Measurements from ENCODE around the gene GPR158. TPM values are rescaled to one million over a fixed set of nuclear protein-coding genes. Genes with fewer than 3 reads are reported as not detected.
"Not testable (repeated sequence)": the region's sequence is repeated elsewhere in the genome, so short reads cannot be mapped to it uniquely, and the experiment has no call there.

GPR158 gene
- total RNA-seq, 1 donor from 2014 or later = not detected

DNA sequence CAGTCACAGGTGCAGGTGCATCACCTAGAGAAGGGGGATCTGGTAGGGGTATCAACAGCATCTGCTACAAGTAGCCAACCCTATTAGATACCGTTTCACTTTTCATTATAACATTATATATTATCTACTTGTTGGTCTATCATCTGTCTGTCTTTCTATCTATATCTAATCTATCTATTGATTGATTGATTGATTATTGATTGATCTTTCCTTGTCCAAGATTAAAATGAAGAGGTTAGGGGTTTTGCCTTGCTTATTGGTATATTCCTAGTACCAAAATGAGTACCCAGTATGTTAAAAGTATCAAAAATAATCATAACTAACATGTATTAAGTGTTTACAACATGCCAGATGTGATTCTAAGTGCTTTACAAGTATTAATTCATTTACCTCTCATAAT, 121.5 kb downstream of the GPR158 start:
- Mint-ChIP-seq H3K9me3 (peaks cover 3% of the 10 kb centered on the region), H3K4me1 (no peaks in the 10 kb centered on the region), H3K27ac (no peak overlapping the region), H3K4me3 (no peak overlapping the region), H3K27me3 (no peaks in the 10 kb centered on the region), H3K36me3 (ENCODE audit: low read depth) (no peaks in the 10 kb centered on the region)
- no peak for DNase-seq
- intact Hi-C loops (cut with micrococcal nuclease) = no loop called here

DNA sequence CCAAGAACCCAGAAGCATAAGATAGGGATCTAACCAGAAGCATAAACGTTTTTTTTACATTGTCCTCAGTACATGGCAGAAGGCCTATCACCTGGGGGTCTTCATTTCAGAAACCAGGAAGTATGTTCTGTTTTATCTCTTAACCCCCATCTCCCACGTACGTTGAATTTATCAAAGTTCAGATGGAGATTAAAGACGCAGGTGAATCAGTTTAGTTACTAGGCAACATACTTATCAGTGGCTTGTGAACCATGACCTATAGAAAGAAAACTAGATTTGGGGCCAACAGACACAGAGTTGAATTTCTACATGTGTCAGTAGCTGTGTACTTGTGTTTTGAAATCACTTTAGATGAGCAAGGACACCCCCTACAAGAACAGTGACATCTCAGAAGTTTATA, 122.7 kb downstream of the GPR158 start:
- H3K4me3 Mint-ChIP-seq = no peak overlapping the region
- no peaks in the 10 kb centered on the region for H3K4me1 Mint-ChIP-seq
- no peaks in the 10 kb centered on the region for H3K27me3 Mint-ChIP-seq
- DNase-seq = no peak
- H3K36me3 Mint-ChIP-seq (ENCODE audit: low read depth) = no peaks in the 10 kb centered on the region
- no peak overlapping the region for H3K27ac Mint-ChIP-seq
- intact Hi-C loops (cut with micrococcal nuclease) = no loop called here
- H3K9me3 Mint-ChIP-seq = peaks cover 3% of the 10 kb centered on the region

DNA sequence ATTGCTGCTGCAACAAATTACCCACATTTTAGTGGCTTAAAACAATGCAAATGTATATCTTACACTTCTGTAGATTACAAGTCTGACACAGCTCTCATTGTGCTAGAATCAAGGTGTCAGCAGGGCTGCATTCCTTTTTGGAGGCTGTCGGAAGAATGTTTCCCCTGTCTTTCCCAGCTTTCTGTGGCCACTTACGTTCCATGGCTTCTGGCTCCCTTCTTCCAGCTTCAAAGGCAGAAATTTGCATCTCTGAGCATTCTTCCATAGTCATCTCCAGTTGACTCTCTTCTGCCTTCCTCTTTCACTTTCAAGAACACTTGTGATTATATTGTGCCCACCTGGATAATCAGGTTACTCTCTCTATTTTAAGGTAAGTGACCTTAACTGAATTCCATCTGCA, 125.3 kb downstream of the GPR158 start:
- DNase-seq = no peak
- Mint-ChIP-seq H3K4me1 (no peaks in the 10 kb centered on the region), H3K9me3 (peaks cover under 1% of the 10 kb centered on the region), H3K27ac (no peak overlapping the region), H3K36me3 (ENCODE audit: low read depth) (no peaks in the 10 kb centered on the region), H3K27me3 (no peaks in the 10 kb centered on the region), H3K4me3 (no peak overlapping the region)
- intact Hi-C loops (cut with micrococcal nuclease) = no loop called here

DNA sequence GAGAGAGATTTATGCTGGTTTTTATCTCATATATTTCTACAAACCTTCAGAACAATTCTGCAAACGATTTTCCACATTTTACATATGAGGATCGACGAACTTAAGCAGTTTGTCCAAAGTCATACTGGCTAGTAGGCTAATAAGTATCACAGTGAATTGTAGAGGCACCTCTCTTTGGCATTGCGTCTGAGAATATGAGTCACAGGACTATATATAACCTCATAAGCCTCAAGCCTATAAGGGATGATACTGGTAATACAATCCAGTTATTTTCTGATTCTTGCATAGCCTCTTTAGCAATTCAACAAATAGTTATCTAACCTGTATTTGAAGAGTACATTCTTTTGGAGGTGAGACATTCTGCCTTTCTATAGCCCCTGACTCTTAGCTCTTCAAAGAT, 129.8 kb downstream of the GPR158 start:
- DNase-seq = no peak
- Mint-ChIP-seq H3K36me3 (ENCODE audit: low read depth) (no peaks in the 10 kb centered on the region), H3K4me3 (no peak overlapping the region), H3K9me3 (peaks cover under 1% of the 10 kb centered on the region), H3K27me3 (no peaks in the 10 kb centered on the region), H3K4me1 (no peaks in the 10 kb centered on the region), H3K27ac (no peak overlapping the region)
- intact Hi-C loops (cut with micrococcal nuclease) = no loop called here

GRCh38 chr10:25306386-25306785, 131.6 kb downstream of the GPR158 start:
- no peaks in the 10 kb centered on the region for H3K4me1 Mint-ChIP-seq
- intact Hi-C loops (cut with micrococcal nuclease) = no loop called here
- no peak for DNase-seq
- H3K27ac Mint-ChIP-seq = no peak overlapping the region
- no peak overlapping the region for H3K4me3 Mint-ChIP-seq
- H3K27me3 Mint-ChIP-seq = no peaks in the 10 kb centered on the region
- no peaks in the 10 kb centered on the region for H3K36me3 Mint-ChIP-seq (ENCODE audit: low read depth)
- peaks cover 7% of the 10 kb centered on the region for H3K9me3 Mint-ChIP-seq

DNA sequence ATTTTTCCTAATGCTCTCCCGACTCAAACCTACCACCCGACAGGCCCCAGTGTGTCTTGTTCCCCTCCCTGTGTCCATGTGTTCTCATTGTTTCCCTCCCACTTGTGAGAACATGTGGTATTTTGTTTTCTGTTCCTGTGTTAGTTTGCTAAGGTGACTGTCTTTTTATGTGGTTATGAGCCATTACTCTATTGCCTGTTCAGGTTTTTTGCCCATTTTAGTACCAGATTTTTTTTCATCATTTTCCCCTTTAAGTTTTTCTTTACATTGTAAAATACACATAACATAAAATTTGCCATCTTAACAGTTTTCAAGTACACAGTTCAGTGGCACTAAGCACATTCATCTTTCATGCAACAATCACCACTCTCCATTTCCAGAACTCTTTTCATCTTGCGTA, 133.5 kb downstream of the GPR158 start:
- no peak overlapping the region for H3K27ac Mint-ChIP-seq
- DNase-seq = no peak
- no peaks in the 10 kb centered on the region for H3K4me1 Mint-ChIP-seq
- intact Hi-C loops (cut with micrococcal nuclease) = no loop called here
- no peak overlapping the region for H3K4me3 Mint-ChIP-seq
- no peaks in the 10 kb centered on the region for H3K27me3 Mint-ChIP-seq
- H3K9me3 Mint-ChIP-seq = peaks cover 7% of the 10 kb centered on the region
- no peaks in the 10 kb centered on the region for H3K36me3 Mint-ChIP-seq (ENCODE audit: low read depth)

- H3K9me3 Mint-ChIP-seq; H3K27ac Mint-ChIP-seq; intact Hi-C loops (cut with micrococcal nuclease); DNase-seq; H3K4me1 Mint-ChIP-seq; H3K36me3 Mint-ChIP-seq (ENCODE audit: low read depth); H3K4me3 Mint-ChIP-seq; H3K27me3 Mint-ChIP-seq: not testable (repeated sequence)
These were observed 142.9 kb downstream of the GPR158 start for GRCh38 chr10:25317596-25318211.

DNA sequence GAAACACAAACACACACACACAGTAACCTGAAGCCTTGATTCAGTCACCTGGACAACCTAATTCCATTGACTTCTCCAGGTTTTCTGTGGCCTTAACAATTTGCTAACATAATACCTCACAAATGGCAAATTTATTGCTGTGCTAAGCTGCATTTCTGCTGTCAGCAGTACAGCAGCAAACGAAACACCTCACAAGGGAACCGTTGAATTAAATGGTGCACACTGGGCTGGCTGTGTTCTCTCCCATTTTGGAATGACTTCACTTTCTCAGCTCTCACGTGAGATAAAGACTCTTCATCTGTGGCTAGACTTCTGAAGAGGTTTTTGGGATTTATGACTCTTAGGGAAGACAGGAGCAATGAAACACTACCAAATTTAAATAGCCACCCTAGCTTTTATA, 152.5 kb downstream of the GPR158 start:
- no peaks in the 10 kb centered on the region for H3K4me1 Mint-ChIP-seq
- no peak overlapping the region for H3K4me3 Mint-ChIP-seq
- H3K27me3 Mint-ChIP-seq = no peaks in the 10 kb centered on the region
- no peak overlapping the region for H3K27ac Mint-ChIP-seq
- intact Hi-C loops (cut with micrococcal nuclease) = no loop called here
- no peaks in the 10 kb centered on the region for H3K9me3 Mint-ChIP-seq
- no peaks in the 10 kb centered on the region for H3K36me3 Mint-ChIP-seq (ENCODE audit: low read depth)
- DNase-seq = no peak

GRCh38 chr10:25328361-25328760, 153.6 kb downstream of the GPR158 start:
- DNase-seq = no peak
- Mint-ChIP-seq H3K4me3 (no peak overlapping the region), H3K4me1 (no peaks in the 10 kb centered on the region), H3K27me3 (no peaks in the 10 kb centered on the region), H3K27ac (no peak overlapping the region), H3K36me3 (ENCODE audit: low read depth) (no peaks in the 10 kb centered on the region), H3K9me3 (no peaks in the 10 kb centered on the region)
- intact Hi-C loops (cut with micrococcal nuclease) = no loop called here

DNA sequence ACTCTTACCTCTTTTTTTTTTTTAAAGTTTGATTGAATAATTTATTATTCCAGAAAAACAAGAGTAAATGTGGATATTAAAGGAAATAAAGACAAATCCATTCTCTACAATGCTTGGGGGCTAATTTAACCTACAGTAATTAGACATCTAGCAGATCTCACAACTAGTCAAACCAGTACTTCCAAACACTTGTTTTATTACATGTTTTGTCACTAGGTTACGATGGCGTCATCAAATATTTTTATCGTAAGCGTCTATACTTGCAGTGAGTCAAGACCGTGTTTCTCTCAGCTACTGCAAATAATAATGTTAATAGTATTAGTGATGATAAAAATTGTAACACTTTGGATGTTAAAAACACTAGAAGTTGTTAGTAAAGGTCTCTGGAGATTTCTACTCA, 154.8 kb downstream of the GPR158 start:
- H3K9me3 Mint-ChIP-seq; intact Hi-C loops (cut with micrococcal nuclease); H3K27ac Mint-ChIP-seq; H3K4me3 Mint-ChIP-seq; H3K27me3 Mint-ChIP-seq; DNase-seq; H3K36me3 Mint-ChIP-seq (ENCODE audit: low read depth); H3K4me1 Mint-ChIP-seq: not testable (repeated sequence)

DNA sequence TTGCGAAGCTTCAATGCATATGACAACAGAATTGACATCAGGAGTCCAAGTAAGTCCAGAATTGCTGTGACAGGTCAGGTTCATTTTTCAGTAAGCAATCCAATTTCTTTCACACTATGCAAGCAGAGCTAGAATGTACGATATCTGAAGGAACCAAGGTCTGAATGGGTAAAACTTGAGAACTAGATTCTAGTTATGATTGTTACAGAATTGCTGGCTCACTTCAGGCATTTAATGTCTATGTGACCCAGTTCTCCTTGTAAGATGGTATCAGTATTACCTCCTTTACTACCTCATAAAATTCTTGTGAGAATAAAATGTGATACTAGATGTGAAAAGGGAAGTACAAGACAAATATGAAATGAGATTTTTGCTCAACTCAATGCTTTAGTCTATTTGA, 159.6 kb downstream of the GPR158 start:
- intact Hi-C loops (cut with micrococcal nuclease) = no loop called here
- Mint-ChIP-seq H3K36me3 (ENCODE audit: low read depth) (no peaks in the 10 kb centered on the region), H3K4me3 (no peak overlapping the region), H3K27me3 (no peaks in the 10 kb centered on the region), H3K9me3 (no peaks in the 10 kb centered on the region), H3K27ac (no peak overlapping the region), H3K4me1 (no peaks in the 10 kb centered on the region)
- DNase-seq = no peak

DNA sequence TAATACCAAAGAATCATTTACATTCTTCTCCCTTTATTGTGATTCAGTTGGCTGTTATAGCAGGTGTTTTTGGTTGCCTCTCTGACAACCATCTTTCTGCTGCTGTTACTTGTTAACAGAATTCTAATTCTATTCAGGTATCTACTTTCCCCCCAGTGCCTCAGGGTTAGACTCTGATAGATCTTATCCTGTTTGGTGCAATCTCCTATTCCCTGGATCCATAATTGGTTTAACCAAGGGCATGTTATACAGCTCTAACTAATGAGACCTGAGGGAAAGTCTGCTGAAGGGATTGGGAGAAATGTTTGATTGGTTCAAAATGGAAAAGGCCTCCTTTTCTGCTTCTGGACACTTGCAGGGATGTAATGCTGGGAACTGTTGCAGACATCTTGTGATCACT, 161.5 kb downstream of the GPR158 start:
- no peaks in the 10 kb centered on the region for H3K4me1 Mint-ChIP-seq
- intact Hi-C loops (cut with micrococcal nuclease) = no loop called here
- no peak overlapping the region for H3K4me3 Mint-ChIP-seq
- DNase-seq = no peak
- H3K9me3 Mint-ChIP-seq = no peaks in the 10 kb centered on the region
- no peaks in the 10 kb centered on the region for H3K36me3 Mint-ChIP-seq (ENCODE audit: low read depth)
- H3K27me3 Mint-ChIP-seq = no peaks in the 10 kb centered on the region
- no peak overlapping the region for H3K27ac Mint-ChIP-seq

GRCh38 chr10:25338271-25338670, 163.5 kb downstream of the GPR158 start:
- intact Hi-C loops (cut with micrococcal nuclease) = no loop called here
- Mint-ChIP-seq H3K27me3 (no peaks in the 10 kb centered on the region), H3K9me3 (no peaks in the 10 kb centered on the region), H3K4me1 (no peaks in the 10 kb centered on the region), H3K36me3 (ENCODE audit: low read depth) (no peaks in the 10 kb centered on the region), H3K4me3 (no peak overlapping the region), H3K27ac (no peak overlapping the region)
- no peak for DNase-seq

DNA sequence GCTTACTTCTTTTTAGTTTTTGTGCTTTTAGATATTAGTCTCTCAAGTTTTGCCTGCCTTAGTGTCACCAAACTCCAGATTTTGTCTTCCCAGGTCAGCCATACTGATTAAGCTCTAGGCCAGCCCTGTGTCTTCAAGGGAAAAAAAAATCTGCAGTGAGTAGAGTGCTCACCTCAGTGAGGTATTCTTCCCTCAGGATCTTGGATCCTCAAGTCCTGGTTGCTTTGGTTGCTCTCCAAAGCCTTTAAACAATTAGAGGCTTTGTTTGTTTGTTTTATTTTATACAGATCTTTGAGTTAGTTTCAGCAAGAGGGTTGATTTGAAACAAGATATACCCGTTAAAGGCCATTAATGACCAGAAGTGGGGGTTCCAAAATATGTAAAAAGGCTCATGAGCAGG, 165.2 kb downstream of the GPR158 start:
- no peak for DNase-seq
- no peaks in the 10 kb centered on the region for H3K4me1 Mint-ChIP-seq
- no peaks in the 10 kb centered on the region for H3K27me3 Mint-ChIP-seq
- intact Hi-C loops (cut with micrococcal nuclease) = no loop called here
- H3K4me3 Mint-ChIP-seq = no peak overlapping the region
- H3K27ac Mint-ChIP-seq = no peak overlapping the region
- H3K36me3 Mint-ChIP-seq (ENCODE audit: low read depth) = no peaks in the 10 kb centered on the region
- H3K9me3 Mint-ChIP-seq = no peaks in the 10 kb centered on the region

- Mint-ChIP-seq H3K9me3 (no peaks in the 10 kb centered on the region), H3K27ac (no peak overlapping the region), H3K4me1 (no peaks in the 10 kb centered on the region), H3K36me3 (ENCODE audit: low read depth) (no peaks in the 10 kb centered on the region), H3K4me3 (no peak overlapping the region), H3K27me3 (no peaks in the 10 kb centered on the region)
- no peak for DNase-seq
- intact Hi-C loops (cut with micrococcal nuclease) = no loop called here
These were observed 174.7 kb downstream of the GPR158 start for GRCh38 chr10:25349520-25349919.

All from activated CD4-positive, alpha-beta T cell treated with anti-CD3 and anti-CD28 coated beads, Interleukin-2, amount 10 ng/mL, durations not matched to agents 24 days and 14 days (primary cell).